A673 (cell line): ENCODE data around the gene SCAP.

Experiments used
- CTCF ChIP-seq: fragments of 300-800, 200-600 bp; sonication (generic); conservative IDR thresholded peaks from 2 replicates; pipeline ENCODE4 v1.5.1; 2017; ENCODE audit warnings: low read depth, mild to moderate bottlenecking, antibody characterized with exemption, low read length, moderate library complexity, mixed read lengths
- EZH2 ChIP-seq: fragments of 200-600 bp; sonication (generic); IDR thresholded peaks from 2 replicates; pipeline ENCODE4 v1.6.1; 2017; ENCODE audit warnings: borderline replicate concordance, low read depth, mild to moderate bottlenecking, mixed read lengths, antibody characterized with exemption, low read length; ENCODE audit not compliant: poor library complexity, severe bottlenecking

- TF ChIP-seq CTCF (no peak), EZH2 (no peak)
Observed at GRCh38 chr3:47380026-47380600, 95.6 kb downstream of the SCAP start.
